ENCODE results near the gene ACTR1A.
"Not testable (repeated sequence)": the region's sequence is repeated elsewhere in the genome, so short reads cannot be mapped to it uniquely, and the experiment has no call there.

Gene ACTR1A

DNA sequence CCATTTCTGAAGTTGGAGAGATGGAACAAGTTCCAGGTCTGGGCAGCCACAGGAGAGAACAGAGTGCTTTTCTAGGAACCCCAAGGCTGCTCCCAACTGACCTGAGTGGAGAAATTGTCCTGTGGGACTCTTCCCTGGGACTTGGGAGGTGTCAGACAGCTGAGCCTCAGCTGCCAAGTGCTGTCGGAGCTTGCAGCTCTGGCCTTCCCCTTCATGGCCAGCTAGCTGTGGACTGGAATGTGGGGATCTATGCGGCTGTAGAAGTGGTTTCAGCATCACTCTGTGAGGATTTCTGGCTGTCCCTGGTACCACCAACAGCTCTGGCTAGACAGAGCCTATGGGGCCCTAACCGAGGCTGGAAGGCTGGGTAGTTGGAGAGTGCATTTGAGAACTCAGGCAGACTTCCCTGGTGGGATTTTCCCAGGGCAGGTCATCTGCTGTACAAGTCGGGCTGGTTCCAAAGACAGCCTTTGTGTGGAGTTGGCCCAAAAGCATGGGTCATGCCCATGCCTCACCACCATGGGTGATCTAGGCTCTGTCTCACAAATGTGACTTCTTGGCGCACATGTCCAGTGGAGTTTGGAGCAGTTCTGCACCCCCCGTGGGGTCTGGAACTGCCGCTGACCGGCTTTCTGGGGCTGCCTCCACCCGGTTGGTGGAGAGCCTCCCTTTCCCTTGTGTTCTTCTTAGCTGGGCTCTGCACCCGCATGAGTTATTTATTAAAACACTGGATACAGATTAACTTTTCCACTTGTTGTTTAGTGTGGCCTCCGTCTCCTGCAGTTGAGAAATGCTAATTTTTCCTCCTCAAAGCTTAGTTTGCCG is 12.2 kb upstream of the ACTR1A start:
- DNase-seq, result no peak

DNA sequence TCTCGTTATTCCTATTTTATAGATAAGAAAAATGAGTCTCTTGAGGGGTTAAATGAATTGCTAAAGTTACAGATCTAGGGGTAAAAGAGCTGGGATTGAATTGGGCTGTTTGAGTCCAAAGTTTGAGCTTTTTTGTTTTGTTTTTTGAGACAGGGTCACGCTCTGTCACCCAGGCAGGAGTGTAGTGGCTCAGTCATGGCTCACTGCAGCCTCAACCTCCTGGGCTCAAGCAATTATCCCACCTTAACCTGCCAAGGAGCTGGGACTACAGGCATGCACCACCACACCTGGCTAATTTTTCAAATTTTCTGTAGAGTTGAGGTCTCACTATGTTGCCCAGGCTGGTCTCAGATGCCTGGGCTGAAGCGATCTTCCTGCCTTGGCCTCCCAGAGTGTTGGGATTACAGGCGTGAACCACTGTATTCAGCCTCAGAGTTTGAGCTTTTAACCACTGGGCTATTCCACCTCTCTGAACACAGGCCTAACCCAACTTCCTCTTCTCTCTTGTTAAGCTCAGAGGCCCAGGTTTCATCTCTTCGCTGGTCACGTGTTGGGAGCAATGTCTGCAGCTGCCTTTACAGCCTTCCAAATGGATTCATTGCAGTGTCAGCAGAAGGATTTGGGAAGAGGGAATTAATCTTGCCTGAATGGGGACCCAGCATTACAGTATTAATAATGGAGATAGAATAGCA is 9.2 kb upstream of the ACTR1A start:
- no peak for DNase-seq

DNA sequence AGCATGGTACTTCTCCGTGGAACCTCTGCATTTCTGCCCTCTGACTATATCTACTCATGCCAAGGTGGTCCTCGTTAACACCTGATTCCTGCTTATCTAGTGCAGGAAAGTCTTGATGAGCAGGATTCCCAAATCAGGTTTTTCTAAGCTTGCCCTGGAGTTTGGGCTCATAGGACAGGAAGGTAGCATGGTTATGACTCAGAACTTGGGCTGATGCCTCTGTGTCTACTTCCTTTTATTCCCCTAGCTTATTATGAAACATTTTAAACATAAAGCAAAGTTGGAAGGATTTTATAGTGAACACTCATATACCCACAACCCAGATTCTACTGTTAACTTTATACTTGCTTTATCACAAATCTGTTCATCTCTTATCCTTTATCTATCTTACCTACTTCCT is 6.9 kb upstream of the ACTR1A start:
- DNase-seq, result no peak

DNA sequence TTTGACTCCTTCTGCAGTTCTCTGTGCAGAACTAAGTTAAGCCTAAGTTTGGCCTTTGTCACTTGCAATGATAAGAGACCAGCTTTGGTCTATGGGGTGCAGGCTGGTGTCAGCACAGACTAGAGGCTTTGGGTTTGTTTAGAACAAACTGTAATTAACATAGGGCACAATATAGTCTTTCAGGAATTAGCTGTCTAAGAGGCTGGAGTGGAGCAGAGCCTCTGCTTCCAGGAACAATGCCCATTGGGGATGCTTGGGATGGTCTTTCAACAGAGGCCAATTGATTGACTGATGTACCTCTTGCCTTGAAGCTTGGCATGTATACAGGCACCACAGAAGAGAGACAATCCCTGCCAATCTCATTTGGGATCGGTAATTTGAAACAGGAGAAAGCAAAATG is 6.0 kb upstream of the ACTR1A start:
- no peak for DNase-seq

DNA sequence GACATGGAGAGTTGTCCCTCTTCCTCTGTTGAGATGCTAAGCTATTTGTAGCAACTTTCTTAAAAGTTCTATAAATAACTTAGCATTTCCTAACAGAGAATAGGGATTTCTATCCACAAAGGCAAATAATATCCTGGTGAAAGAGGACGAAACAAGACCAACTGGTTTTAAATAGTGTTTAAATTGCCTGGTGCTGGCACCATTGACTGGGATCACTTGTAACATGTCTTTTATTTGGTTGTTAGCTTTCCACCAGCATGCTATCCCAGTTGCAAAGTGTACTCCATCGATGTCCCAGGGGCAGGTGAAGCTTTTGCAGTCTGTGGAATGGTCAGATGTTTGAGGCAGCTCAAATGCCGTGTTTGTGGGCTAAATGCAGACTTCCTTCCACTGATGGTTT is 5.0 kb upstream of the ACTR1A start:
- DNase-seq, result no peak

DNA sequence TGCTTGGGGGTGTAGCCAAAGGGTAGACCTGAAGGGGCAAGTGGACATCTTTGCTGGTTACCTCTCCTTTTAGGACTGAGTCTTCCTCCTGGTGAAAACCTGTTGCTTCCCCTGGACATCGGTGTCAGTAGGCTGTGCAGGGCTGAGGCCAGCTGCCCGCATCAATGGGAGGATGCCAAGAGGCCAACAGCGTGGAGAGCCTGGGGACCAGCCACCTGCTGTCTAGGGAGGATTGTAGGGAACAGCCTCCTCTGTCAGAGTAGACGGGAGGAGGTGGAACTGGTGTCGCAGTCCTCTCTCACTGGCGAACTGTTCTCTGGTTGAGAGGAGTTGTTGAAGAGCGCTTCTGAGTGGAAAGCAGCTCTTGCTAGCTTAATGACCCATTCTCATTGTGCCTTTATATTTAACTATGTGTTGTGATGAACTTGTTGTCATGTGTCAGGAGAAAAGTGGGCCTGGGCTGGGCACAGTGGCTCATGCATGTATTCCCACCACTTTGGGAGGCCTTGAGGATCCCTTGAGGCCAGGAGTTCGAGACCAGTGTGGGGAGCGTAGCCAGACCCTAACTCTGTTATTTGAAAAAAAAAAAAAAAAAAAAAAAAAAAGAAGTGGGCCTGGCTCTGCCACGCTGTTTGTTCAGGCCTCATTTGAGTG is 3.1 kb upstream of the ACTR1A start:
- DNase-seq, result no peak

DNA sequence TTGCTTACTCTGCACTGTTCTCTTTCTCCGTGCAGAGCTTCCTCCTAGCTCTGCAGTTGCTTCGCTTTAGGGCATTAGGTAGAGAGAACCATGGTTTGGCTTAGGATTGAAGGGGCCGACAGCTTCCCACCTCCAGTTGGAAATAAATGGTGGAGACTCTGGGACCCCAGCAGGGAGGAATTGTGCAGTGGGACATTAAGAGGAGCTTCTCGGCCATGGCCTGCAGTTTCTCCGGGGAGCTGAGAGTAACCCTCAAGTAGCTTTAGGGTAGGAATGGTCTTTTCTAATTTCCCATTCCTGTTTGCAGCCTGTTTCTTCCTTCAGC is 2.4 kb upstream of the ACTR1A start:
- DNase-seq, result no peak

DNA sequence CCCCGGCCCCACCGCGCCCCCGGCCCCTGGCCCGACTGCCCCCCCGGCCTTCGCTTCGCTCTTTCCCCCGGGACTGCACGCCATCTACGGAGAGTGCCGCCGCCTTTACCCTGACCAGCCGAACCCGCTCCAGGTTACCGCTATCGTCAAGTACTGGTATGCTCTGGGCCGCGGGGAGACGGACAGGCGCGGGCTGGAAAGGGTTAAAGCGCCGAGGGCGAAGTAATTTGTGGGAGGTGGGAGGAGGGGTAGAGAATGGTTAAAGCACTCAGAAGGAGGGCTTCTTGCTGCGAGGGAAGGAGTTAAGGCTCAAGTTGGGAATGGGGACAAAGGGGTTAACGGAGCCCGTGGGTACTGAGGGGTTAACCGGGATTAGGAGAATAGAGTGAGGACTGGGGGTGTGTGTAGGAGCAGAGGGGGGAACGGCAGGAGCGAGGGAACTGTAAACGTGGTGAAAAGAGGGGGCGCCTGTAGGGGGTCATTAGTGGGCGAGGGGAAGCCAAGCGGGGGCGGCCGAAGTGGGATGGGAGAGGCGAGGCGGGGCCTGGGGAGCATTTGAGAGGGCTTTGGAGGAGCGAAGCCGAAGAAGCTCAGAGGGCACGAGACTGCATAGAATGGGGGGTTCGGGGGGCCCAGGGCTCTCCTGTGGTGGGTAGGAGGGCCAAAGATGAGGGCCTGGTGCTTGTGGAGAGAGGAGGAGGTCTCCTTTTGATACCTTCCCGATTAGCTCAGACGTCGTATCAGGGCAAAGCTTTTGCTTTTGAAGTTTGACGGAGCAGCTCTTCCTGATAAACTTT is 1.9 kb upstream of the ACTR1A start:
- DNase-seq, result no peak

DNA sequence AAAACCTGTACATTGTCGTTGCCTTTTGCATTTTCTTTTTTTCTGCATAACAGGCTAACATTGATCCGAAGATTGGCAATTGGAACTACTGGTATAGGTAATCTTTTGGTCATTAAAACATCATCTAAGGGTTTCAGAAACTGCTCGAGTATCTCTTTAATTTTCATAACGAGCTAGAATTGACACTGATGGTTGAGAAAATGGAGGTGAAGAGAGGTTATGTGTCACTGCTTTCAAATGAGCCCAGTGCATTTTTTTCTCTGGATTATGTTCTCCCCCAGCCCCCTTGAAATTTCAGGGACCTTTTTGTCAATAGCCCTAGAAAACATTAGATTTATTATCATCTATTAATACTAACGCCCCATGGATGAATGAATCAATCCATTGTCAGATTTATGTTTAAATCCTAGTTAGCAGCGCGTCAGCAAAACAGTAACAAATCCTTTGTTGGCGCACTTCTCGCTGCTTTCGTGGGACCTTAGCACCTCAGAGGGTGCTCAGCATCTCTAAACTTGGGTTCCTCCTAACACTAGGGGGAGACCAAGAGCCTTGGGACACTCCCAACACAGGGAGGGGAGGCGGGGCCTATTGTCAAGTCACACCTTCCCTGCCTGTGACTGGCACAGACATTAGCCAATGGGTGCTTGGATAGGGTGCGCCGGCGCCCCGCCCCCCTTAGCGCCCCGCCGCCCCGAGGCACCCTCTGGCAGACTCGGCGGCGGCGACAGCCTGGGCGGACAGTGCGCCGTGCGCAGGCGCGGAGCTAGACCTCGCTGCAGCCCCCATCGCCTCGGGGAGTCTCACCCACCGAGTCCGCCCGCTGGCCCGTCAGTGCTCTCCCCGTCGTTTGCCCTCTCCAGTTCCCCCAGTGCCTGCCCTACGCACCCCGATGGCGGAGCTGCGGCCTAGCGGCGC is 1.0 kb upstream of the ACTR1A start, which contains the start of gene SUFU:
SUFU (plus strand) TSS at position 709 of the 915 bp plus-strand sequence; CDS start at position 890, 181 bp downstream.
- DNase-seq, result peak; percentile 80

DNA sequence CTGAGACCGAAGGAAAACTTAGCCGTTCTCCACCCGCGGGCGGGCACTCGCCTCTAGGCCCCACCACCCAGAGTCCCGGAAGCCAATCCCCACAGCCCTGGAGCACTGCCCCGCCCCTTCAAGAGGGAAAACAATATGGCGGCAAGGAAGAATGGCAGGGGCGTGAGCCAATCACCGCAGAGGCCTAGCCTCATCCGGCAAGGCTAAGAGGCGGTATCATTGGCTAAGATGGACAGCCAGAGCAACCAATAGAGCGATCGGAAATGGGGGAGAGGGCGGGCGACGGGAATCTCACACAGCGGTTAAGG is 529 bp downstream of the ACTR1A start:
- DNase-seq, result peak; percentile 96

DNA sequence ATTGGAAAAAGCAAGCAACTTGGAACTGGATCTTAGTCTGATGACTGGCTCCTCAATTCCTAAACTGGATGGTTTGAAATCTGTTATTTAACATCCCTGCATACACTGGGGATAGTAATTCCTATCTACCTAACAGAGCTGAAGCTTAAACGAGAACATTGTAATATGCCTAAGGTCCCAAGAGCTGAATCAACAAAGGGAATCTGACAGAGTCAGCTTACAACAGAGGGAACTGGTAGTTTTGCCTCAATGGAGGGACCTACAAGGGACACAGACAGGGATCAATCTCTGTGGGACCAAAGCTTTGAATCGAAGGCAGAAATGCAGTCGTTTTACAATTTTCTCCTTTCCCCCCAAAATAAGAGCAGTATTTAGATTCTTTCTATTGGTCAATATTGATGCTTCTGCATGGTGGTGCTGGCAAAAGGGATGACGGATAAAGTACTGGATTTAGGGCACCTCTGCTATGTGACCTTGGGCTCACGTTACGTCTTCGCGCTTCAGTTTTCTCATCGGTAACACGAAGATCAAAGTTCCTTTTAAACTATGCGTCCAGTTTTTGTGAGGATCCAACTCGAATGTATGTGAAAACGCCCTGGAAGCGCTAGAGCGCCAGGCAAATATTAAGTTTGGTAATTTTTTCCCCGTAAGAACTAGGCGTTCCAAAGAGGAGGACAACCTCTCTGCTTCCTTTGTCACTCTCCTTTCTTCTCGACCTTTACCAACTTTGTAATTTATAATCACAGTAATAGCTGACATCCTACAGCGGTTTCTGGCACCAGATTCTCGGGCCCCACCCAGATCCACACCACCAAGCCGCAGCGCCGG is 1.1 kb downstream of the ACTR1A start:
- DNase-seq, result no peak

DNA sequence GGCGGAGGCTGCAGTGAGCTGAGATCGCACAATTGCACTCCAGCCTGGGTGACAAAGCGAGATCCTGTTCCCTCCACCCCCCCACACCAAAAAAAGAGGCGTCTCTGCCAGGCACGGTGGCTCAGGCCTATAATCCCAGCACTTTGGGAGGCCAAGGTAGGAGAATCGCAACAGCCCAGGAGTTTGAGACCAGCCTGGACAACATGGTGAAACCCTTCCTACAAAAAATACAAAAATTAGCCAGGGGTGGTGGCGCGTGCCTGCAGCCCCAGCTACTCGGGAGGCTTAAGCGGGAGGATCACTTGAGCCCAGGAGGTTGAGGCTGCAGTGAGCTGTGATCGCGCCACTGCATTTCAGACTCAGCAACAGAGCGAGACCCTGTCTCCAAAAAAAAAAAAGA is 1.8 kb downstream of the ACTR1A start:
- DNase-seq, result not testable (repeated sequence)

DNA sequence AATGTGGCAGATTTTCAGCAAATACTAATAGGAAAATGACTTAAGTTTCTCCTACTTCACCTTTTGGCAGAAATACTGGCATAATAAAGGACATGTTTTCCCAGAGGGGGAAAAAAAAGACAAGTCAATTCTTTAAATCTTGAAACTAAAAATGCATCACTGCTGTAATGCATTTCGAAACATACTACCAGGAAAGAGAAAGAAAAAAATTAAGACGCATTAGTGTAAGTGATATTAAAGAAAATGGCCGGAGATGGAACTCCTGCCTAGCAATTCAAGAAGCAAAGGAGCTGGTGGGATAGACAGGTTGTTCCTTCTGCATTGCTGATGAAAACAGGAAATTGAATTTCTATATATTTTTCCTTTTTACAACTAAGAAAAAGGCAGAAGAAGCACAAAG is 3.2 kb downstream of the ACTR1A start:
- no peak for DNase-seq

DNA sequence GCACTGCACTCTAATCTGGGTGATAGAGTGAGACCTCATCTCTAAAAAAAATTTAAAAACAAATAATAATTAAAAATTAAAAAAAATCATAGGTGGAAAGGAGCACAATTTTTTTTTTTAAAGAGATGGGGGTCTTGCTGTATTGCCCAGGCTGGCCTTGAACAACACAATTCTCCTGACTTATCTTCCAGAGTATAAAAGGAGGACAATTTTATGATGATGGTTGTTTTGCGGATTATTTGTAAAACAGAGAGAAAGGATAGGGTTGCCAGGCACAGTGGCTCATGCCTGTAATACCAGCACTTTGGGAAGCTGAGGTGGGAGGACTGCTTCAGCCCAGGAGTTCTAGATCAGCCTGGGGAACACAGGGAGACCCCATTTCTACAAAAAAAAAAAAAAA is 5.0 kb downstream of the ACTR1A start:
- no peak for DNase-seq

DNA sequence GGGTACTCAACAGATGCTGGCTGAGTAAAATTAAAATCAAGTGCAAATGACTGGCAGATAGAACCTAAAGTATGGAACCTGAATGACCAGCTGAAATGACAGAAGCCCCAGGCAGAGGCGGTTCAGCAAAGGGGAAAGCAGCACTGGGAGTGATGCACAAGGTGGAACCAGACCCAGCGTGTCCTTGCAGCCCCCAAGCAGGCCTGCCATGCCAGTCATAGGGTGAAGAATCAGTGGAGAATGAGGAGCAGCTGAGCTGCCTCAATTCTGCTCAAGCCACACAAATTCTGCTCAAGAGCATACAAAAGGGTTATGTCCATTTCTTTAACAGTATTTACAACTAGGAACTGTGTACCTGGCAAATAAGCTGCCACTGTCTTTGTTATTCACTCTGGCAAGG is 8.7 kb downstream of the ACTR1A start:
- no peak for DNase-seq

DNA sequence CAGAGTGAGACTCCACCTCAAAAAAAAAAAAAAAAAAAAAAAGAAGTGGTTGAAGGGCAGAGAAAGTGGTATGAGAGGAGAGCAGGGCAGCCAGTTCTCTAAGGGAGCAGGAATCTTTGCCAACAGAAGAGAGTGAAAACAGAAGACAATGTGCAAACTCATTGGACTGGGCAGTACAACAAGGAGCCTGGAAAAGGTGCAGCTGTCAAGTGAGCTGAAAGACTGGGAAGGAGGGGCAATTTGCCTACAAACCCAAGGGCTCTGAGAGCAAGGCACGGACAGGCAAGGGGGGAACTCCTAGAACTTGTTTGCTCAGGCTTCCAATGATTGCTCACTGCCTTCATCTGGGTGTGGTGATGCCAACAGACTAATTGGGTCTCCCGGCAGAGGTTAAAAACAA is 9.5 kb downstream of the ACTR1A start:
- no peak for DNase-seq

DNA sequence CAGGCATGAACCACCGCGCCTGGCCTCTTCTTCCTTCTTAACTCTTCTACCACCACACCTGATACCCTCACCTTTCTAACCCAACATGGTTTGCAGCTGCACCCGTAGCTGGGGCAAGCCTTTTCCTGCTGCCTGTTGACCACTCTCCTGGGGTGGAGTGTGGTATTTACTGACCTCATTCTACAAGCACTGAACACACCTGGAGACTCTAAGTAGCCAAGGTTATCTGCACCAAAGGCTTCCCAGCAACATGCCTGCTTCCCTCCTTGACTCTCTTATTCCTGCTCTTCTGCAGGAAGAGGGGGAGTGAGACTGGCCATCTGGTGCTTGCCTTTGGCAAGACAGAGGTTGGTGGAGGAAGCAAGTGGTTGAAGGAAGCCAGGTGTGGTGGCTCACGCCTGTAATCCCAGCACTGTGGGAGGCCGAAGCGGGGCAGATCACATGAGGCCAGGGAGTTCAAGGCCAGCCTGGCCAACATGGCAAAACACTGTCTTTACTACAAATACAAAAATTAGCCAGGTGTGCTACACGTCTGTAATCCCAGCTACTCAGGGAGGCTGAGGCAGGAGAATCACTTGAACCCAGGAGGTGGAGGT is 10.1 kb downstream of the ACTR1A start:
- no peak for DNase-seq

DNA sequence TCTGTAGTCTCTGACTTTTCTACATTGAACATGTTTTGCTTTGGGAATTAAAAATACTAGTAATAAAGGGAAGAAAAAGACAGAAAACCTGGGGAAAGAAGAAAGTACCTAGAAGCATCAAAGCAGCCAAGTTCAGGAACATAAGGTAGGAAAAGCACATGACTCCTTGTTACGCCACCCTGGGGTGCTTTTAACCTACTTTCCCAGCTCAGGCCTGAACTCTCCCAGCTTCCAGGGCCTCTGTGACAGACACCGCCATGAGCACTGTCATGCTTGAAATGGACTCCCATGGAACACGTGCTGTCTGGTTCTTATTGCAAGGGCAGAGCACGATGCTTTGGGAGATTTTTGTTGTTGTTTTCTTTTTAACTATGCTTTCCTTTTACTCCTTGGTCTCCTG is 11.4 kb downstream of the ACTR1A start:
- DNase-seq, result no peak

DNA sequence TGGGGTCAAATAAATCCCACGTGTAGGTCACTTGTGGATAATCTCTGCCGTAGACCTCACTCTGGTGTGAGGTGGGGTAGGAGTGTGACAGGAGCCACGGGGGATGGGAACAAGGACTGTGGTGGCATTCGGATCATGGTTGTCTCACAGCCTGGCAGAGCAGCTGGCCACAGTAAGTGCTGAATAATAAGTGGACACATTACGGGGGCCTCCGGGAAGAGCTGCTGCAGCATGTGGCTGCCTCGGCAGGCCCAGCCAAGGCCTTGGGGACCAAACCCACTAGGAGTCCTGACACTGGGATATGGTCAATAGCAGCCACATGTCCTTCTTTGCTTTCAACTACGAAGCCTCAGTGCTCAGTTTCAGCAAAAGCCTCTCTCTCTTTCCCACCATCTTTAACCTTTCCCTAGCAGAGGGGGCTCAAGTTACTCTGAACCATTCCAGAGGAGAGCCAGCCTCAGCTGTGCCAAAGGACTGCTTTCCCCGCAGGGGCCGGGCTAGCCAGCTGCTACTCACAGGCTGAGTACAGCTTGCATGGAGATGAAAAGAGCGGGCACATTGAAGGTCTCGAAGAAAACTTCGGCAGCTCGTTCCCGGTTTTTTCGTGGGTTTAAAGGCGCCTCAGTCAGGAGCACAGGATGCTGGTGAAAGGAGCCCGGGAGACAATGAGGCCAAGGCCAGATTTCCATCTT is 17.3 kb downstream of the ACTR1A start:
- DNase-seq, result no peak

DNA sequence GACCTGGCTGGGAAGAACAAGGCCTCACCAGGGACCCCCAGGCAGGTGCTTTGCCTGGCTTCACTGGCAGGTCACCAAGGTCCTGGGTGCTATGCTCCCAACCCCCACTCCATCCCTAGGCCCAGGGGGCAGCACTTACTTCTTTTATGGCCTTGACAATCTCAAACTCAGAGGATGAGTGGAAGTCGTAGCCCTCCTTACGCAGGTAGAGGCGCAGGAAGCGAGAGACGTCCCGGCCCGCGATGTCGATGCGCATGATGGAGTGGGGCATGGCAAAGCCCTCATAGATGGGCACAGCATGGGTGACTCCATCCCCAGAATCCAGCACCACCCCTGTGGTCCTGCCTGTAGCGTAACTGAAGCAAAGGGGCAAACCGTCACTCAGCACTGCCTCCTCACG is 18.5 kb downstream of the ACTR1A start:
- no peak for DNase-seq
